ENCODE measurements around the gene PDE11A.

Gene PDE11A

GRCh38 chr2:177929662-177930522 lies 142.7 kb downstream of the PDE11A start:
- in situ Hi-C loops (cut with HindIII; ENCODE audit: low sequenced_read_pairs) = no loop called here

GRCh38 chr2:177923323-177923722 lies 149.3 kb downstream of the PDE11A start:
- in situ Hi-C loops (cut with HindIII; ENCODE audit: low sequenced_read_pairs) = no loop called here

- in situ Hi-C loops (cut with HindIII; ENCODE audit: low sequenced_read_pairs) = no loop called here
Observed at GRCh38 chr2:177921726-177922125, 150.9 kb downstream of the PDE11A start.

GRCh38 chr2:177917169-177917568 lies 155.4 kb downstream of the PDE11A start:
- in situ Hi-C loops (cut with HindIII; ENCODE audit: low sequenced_read_pairs) = no loop called here

GRCh38 chr2:177916342-177916741 lies 156.2 kb downstream of the PDE11A start:
- in situ Hi-C loops (cut with HindIII; ENCODE audit: low sequenced_read_pairs) = no loop called here

GRCh38 chr2:177914247-177914646 lies 158.3 kb downstream of the PDE11A start:
- in situ Hi-C loops (cut with HindIII; ENCODE audit: low sequenced_read_pairs) = no loop called here

GRCh38 chr2:177909962-177910361 lies 162.6 kb downstream of the PDE11A start:
- in situ Hi-C loops (cut with HindIII; ENCODE audit: low sequenced_read_pairs) = no loop called here

GRCh38 chr2:177908824-177909223 lies 163.8 kb downstream of the PDE11A start:
- in situ Hi-C loops (cut with HindIII; ENCODE audit: low sequenced_read_pairs) = no loop called here

- in situ Hi-C loops (cut with HindIII; ENCODE audit: low sequenced_read_pairs) = no loop called here
Observed at GRCh38 chr2:177908182-177908581, 164.4 kb downstream of the PDE11A start.

GRCh38 chr2:177906041-177906718 lies 166.4 kb downstream of the PDE11A start:
- in situ Hi-C loops (cut with HindIII; ENCODE audit: low sequenced_read_pairs) = no loop called here

GRCh38 chr2:177905640-177906039 lies 166.9 kb downstream of the PDE11A start:
- in situ Hi-C loops (cut with HindIII; ENCODE audit: low sequenced_read_pairs) = no loop called here

- in situ Hi-C loops (cut with HindIII; ENCODE audit: low sequenced_read_pairs) = no loop called here
Observed at GRCh38 chr2:177902395-177903163, 170.0 kb downstream of the PDE11A start.

- in situ Hi-C loops (cut with HindIII; ENCODE audit: low sequenced_read_pairs) = no loop called here
Observed at GRCh38 chr2:177900082-177900481, 172.5 kb downstream of the PDE11A start.

- in situ Hi-C loops (cut with HindIII; ENCODE audit: low sequenced_read_pairs) = no loop called here
Observed at GRCh38 chr2:177897278-177897677, 175.3 kb downstream of the PDE11A start.

- in situ Hi-C loops (cut with HindIII; ENCODE audit: low sequenced_read_pairs) = no loop called here
Observed at GRCh38 chr2:177896587-177896986, 176.0 kb downstream of the PDE11A start.

GRCh38 chr2:177894546-177894945 lies 178.0 kb downstream of the PDE11A start:
- in situ Hi-C loops (cut with HindIII; ENCODE audit: low sequenced_read_pairs) = no loop called here

GRCh38 chr2:177893880-177894279 lies 178.7 kb downstream of the PDE11A start:
- in situ Hi-C loops (cut with HindIII; ENCODE audit: low sequenced_read_pairs) = no loop called here

GRCh38 chr2:177891533-177891932 lies 181.0 kb downstream of the PDE11A start:
- in situ Hi-C loops (cut with HindIII; ENCODE audit: low sequenced_read_pairs) = no loop called here

- in situ Hi-C loops (cut with HindIII; ENCODE audit: low sequenced_read_pairs) = no loop called here
Observed at GRCh38 chr2:177889818-177890460, 182.6 kb downstream of the PDE11A start.

- in situ Hi-C loops (cut with HindIII; ENCODE audit: low sequenced_read_pairs) = no loop called here
Observed at GRCh38 chr2:177888581-177888980, 184.0 kb downstream of the PDE11A start.

- in situ Hi-C loops (cut with HindIII; ENCODE audit: low sequenced_read_pairs) = no loop called here
Observed at GRCh38 chr2:177887722-177888121, 184.9 kb downstream of the PDE11A start.

Data from endothelial cell of hepatic sinusoid (primary cell).